H9 (cell line): ENCODE results near the gene TTC1. TPM values are rescaled to one million over a fixed set of nuclear protein-coding genes. Genes with fewer than 3 reads are reported as not detected.

ENCODE experiments used
- DNase-seq: peaks from one replicate; pipeline ENCODE4 v3.0.0-alpha.2; 2017
- H2AFZ ChIP-seq: one replicate; pipeline ENCODE4 v1.6.1; 2013; ENCODE audit warnings: mild to moderate bottlenecking, low read length, control low read depth, moderate library complexity
- H2AK5ac ChIP-seq: 2 replicates; pipeline ENCODE4 v1.6.1; 2013; ENCODE audit warnings: low read length, control low read depth, mixed read lengths; ENCODE audit not compliant: insufficient read length
- H2BK120ac ChIP-seq: one replicate; pipeline ENCODE4 v1.6.1; 2013; ENCODE audit warnings: low read depth, mild to moderate bottlenecking, low read length, control low read depth, inconsistent platforms; ENCODE audit not compliant: poor library complexity, severe bottlenecking
- H2BK12ac ChIP-seq: 2 replicates; pipeline ENCODE4 v1.6.1; 2013; ENCODE audit warnings: low read length, control low read depth, mixed read lengths, low read depth; ENCODE audit not compliant: insufficient read length
- H2BK15ac ChIP-seq: 2 replicates; pipeline ENCODE4 v1.6.1; 2013; ENCODE audit warnings: low read depth, low read length, control low read depth
- H2BK20ac ChIP-seq: one replicate; pipeline ENCODE4 v1.6.1; 2013; ENCODE audit warnings: low read depth, mild to moderate bottlenecking, low read length, control low read depth, inconsistent platforms; ENCODE audit not compliant: poor library complexity, severe bottlenecking
- H2BK5ac ChIP-seq: 2 replicates; pipeline ENCODE4 v1.6.1; 2013; ENCODE audit warnings: low read length, control low read depth, mixed read lengths; ENCODE audit not compliant: insufficient read length
- H3K14ac ChIP-seq: 2 replicates; pipeline ENCODE4 v1.6.1; 2013; ENCODE audit warnings: low read length, control low read depth; ENCODE audit not compliant: insufficient read depth
- H3K18ac ChIP-seq: 2 replicates; pipeline ENCODE4 v1.6.1; 2013; ENCODE audit warnings: low read depth, mild to moderate bottlenecking, mixed read lengths, low read length, control low read depth; ENCODE audit not compliant: insufficient read length
- H3K23ac ChIP-seq: 2 replicates; pipeline ENCODE4 v1.6.1; 2013; ENCODE audit warnings: low read length, control low read depth, mixed read lengths, low read depth; ENCODE audit not compliant: insufficient read length
- H3K23me2 ChIP-seq: 2 replicates; pipeline ENCODE4 v1.6.1; 2013; ENCODE audit warnings: low read depth, mild to moderate bottlenecking, mixed read lengths, low read length, control low read depth; ENCODE audit not compliant: insufficient read length, poor library complexity, severe bottlenecking
- H3K27ac ChIP-seq: 2 replicates; pipeline ENCODE4 v1.5.1; 2013; ENCODE audit warnings: low read length, control low read depth, mixed read lengths, low read depth; ENCODE audit not compliant: insufficient read length
- H3K27me3 ChIP-seq: 2 replicates; pipeline ENCODE4 v1.6.1; 2013; ENCODE audit warnings: low read length, control low read depth, inconsistent platforms; ENCODE audit not compliant: insufficient read depth
- H3K4ac ChIP-seq: 2 replicates; pipeline ENCODE4 v1.6.1; 2013; ENCODE audit warnings: low read depth, mild to moderate bottlenecking, control low read depth, inconsistent platforms, low read length, moderate library complexity
- H3K4me1 ChIP-seq: 2 replicates; pipeline ENCODE4 v1.6.1; 2013; ENCODE audit warnings: low read length, control low read depth, inconsistent platforms; ENCODE audit not compliant: insufficient read depth
- H3K4me2 ChIP-seq: 2 replicates; pipeline ENCODE4 v1.6.1; 2013; ENCODE audit warnings: low read length, control low read depth, mixed read lengths; ENCODE audit not compliant: insufficient read length, insufficient read depth
- H3K56ac ChIP-seq: 2 replicates; pipeline ENCODE4 v1.6.1; 2013; ENCODE audit warnings: low read depth, mild to moderate bottlenecking, mixed read lengths, low read length, control low read depth; ENCODE audit not compliant: insufficient read length
- H3K79me1 ChIP-seq: 2 replicates; pipeline ENCODE4 v1.6.1; 2013; ENCODE audit warnings: low read depth, mild to moderate bottlenecking, moderate library complexity, low read length, control low read depth, inconsistent platforms; ENCODE audit not compliant: insufficient read depth, poor library complexity, severe bottlenecking
- H3K79me2 ChIP-seq: 2 replicates; pipeline ENCODE4 v1.6.1; 2013; ENCODE audit warnings: low read length, control low read depth, inconsistent platforms; ENCODE audit not compliant: insufficient read depth
- H3K9ac ChIP-seq: 2 replicates; pipeline ENCODE4 v1.6.1; 2013; ENCODE audit warnings: low read length, control low read depth, mixed read lengths; ENCODE audit not compliant: insufficient read length; ENCODE audit errors: extremely low read depth
- H3K9me3 ChIP-seq: one replicate; pipeline ENCODE4 v1.6.1; 2013; ENCODE audit warnings: low read depth, low read length, inconsistent platforms; ENCODE audit not compliant: control insufficient read depth
- H3T11ph ChIP-seq: one replicate; pipeline ENCODE4 v1.6.1; 2013; ENCODE audit warnings: mild to moderate bottlenecking, low read length, control low read depth, inconsistent platforms
- H4K20me1 ChIP-seq: one replicate; pipeline ENCODE4 v1.6.1; 2013; ENCODE audit not compliant: control insufficient read depth, insufficient read length, insufficient read depth
- H4K5ac ChIP-seq: 2 replicates; pipeline ENCODE4 v1.6.1; 2013; ENCODE audit warnings: low read depth, mild to moderate bottlenecking, mixed read lengths, low read length, control low read depth; ENCODE audit not compliant: insufficient read length
- H4K8ac ChIP-seq: replicated peaks from 2 replicates; pipeline ENCODE4 v1.6.1; 2013; ENCODE audit warnings: low read length, control low read depth, mixed read lengths, low read depth; ENCODE audit not compliant: insufficient read length
- H4K91ac ChIP-seq: 2 replicates; pipeline ENCODE4 v1.6.1; 2013; ENCODE audit warnings: low read depth, mild to moderate bottlenecking, moderate library complexity, mixed read lengths, low read length, control low read depth; ENCODE audit not compliant: insufficient read length
- H3K27ac Mint-ChIP-seq, 3 experiments: 2 replicates in 2 of 3; 3 replicates in 1 of 3; pipeline ENCODE4 v1.8.0; 2020 to 2021; ENCODE audit warnings: mixed read lengths in 3 of 3, mild to moderate bottlenecking in 1 of 3, moderate library complexity in 1 of 3
- H3K27me3 Mint-ChIP-seq: 2 replicates; pipeline ENCODE4 v1.8.0; 2021; ENCODE audit warnings: low read depth, mild to moderate bottlenecking, moderate library complexity, mixed read lengths
- H3K36me3 Mint-ChIP-seq, 3 experiments: 2 replicates in 2 of 3; 3 replicates in 1 of 3; pipeline ENCODE4 v1.8.0; 2020 to 2021; ENCODE audit warnings: low read depth in 3 of 3, mixed read lengths in 3 of 3; ENCODE audit not compliant: insufficient read depth in 1 of 3
- H3K4me1 Mint-ChIP-seq, 2 experiments: 2 replicates each; pipeline ENCODE4 v1.8.0; 2020; ENCODE audit warnings: mixed read lengths in 2 of 2
- H3K4me3 Mint-ChIP-seq, 2 experiments: 2 replicates in 1 of 2; 3 replicates in 1 of 2; pipeline ENCODE4 v1.8.0; 2020 to 2021; ENCODE audit warnings: mild to moderate bottlenecking in 2 of 2, mixed read lengths in 2 of 2, moderate library complexity in 1 of 2
- H3K9me3 Mint-ChIP-seq, 2 experiments: 2 replicates in 1 of 2; 3 replicates in 1 of 2; pipeline ENCODE4 v1.8.0; 2020; ENCODE audit warnings: mild to moderate bottlenecking in 2 of 2, mixed read lengths in 2 of 2, moderate library complexity in 1 of 2
- CTCF ChIP-seq: fragments of 200-600 bp; sonication (generic); conservative IDR thresholded peaks from 3 replicates; pipeline ENCODE4 v1.8.0; 2021; ENCODE audit warnings: antibody characterized with exemption, mild to moderate bottlenecking
- WGBS: extraction: QIAGEN DNeasy Blood & Tissue Kit; methylation state at CpG from one replicate; pipeline ENCODE4 v1.1.7; 2013; ENCODE audit warnings: missing lambda C conversion rate, low lambda C conversion rate, mixed read lengths; ENCODE audit not compliant: insufficient read length; ENCODE audit errors: extremely low coverage; 5-methylcytosine and 5-hydroxymethylcytosine counted together
- total RNA-seq: library from RNA; stranded (reverse); gene quantifications from 2 replicates; pipeline ENCODE4 v1.2.1, GENCODE V29; 2021

The TTC1 gene
- total RNA-seq, 1 experiment from 2014 or later, result 62.6 TPM

- Histone ChIP-seq H3K79me1 (no peaks in the 10 kb centered on the region), H3K4me1 (no peaks in the 10 kb centered on the region), H3K27me3 (no peaks in the 10 kb centered on the region; the same call in 1 of the 2 replicates), H3K4ac (no peak overlapping the region), H3K14ac (no peak overlapping the region), H2BK120ac (no peak overlapping the region), H4K20me1 (no peaks in the 10 kb centered on the region), H3K4me2 (no peak overlapping the region), H3T11ph (no peak overlapping the region), H2BK5ac (no peak overlapping the region), H3K18ac (no peak overlapping the region), H4K91ac (no peak overlapping the region), H3K27ac (no peak overlapping the region), H4K8ac (no peak overlapping the region), H2AFZ (no peak overlapping the region), H3K56ac (no peak overlapping the region), H3K23me2 (no peaks in the 10 kb centered on the region), H3K9me3 (no peaks in the 10 kb centered on the region), H3K23ac (no peak overlapping the region), H2BK15ac (no peak overlapping the region), H4K5ac (no peak overlapping the region), H2AK5ac (no peak overlapping the region), H3K79me2 (no peaks in the 10 kb centered on the region), H3K9ac (no peak overlapping the region), H2BK12ac (no peak overlapping the region), H2BK20ac (no peak overlapping the region)
- Mint-ChIP-seq H3K4me1 (peaks cover 16 to 18% of the 10 kb centered on the region in 2 experiments), H3K27me3 (no peaks in the 10 kb centered on the region), H3K27ac (peak overlapping the region in 1 of 3 experiments; percentile 65; a peak in 2 of 7 replicates), H3K36me3 (peaks cover 13 to 54% (median 32%) of the 10 kb centered on the region in 3 experiments; a peak in 6 of 7 replicates), H3K9me3 (peaks cover 0 to 4% of the 10 kb centered on the region in 2 experiments; a peak in 2 of 5 replicates), H3K4me3 (no peak overlapping the region)
- WGBS, result no CpG with 5 or more reads among the region's 3 CpGs
- DNase-seq, result peak; percentile 62
- no peak for TF ChIP-seq CTCF
Observed at GRCh38 chr5:160061770-160062169, 52.8 kb downstream of the TTC1 start.
